GM10266 (cell line): Measurements from ENCODE around the gene DTHD1.
A peak's percentile ranks its signal among the peaks of the same experiment; 100 is the strongest.

Source experiments
- DNase-seq: peaks from one replicate; pipeline ENCODE4 v3.0.0; 2012; ENCODE audit errors: extremely low spot score
- TF ChIP-seq, protein P1 (sequence below): IDR thresholded peaks from 2 replicates; pipeline ENCODE4 v1.5.1; 2012; ENCODE audit warnings: mild to moderate bottlenecking, low read depth; ENCODE audit not compliant: control insufficient read depth, insufficient read depth; ENCODE audit errors: missing control alignments

Gene DTHD1

DNA sequence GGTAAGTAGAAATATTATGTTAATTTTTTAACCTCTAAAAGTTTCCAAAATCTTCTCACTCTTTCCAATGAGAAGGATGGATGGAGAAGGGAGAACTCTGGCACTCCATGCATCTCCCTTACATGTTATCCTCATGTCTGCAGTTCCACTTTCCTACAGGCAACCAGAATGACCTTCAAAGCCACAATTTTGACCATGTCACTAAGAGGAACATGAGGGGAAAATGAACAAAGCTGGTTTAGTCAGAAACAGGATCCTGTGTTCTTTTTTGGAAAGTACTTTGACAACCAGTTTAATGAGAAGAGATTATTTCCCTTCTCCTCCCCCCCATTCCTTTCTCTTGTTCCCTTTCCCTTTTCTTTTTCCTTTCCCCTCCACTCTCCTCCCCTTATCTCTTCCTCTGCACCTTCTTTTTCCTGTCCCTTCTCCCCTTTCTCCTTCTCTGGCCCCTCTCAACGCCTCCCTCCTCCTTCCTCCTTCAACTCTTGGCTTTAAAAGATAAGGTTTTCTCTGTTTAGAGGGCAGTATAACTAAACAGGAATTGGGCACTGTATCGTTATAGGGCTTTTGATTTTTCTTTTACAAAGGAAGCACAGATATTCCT is 42.5 kb downstream of the DTHD1 start:
- TF ChIP-seq, protein P1, sequence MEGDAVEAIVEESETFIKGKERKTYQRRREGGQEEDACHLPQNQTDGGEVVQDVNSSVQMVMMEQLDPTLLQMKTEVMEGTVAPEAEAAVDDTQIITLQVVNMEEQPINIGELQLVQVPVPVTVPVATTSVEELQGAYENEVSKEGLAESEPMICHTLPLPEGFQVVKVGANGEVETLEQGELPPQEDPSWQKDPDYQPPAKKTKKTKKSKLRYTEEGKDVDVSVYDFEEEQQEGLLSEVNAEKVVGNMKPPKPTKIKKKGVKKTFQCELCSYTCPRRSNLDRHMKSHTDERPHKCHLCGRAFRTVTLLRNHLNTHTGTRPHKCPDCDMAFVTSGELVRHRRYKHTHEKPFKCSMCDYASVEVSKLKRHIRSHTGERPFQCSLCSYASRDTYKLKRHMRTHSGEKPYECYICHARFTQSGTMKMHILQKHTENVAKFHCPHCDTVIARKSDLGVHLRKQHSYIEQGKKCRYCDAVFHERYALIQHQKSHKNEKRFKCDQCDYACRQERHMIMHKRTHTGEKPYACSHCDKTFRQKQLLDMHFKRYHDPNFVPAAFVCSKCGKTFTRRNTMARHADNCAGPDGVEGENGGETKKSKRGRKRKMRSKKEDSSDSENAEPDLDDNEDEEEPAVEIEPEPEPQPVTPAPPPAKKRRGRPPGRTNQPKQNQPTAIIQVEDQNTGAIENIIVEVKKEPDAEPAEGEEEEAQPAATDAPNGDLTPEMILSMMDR: no peak
- DNase-seq: no peak

DNA sequence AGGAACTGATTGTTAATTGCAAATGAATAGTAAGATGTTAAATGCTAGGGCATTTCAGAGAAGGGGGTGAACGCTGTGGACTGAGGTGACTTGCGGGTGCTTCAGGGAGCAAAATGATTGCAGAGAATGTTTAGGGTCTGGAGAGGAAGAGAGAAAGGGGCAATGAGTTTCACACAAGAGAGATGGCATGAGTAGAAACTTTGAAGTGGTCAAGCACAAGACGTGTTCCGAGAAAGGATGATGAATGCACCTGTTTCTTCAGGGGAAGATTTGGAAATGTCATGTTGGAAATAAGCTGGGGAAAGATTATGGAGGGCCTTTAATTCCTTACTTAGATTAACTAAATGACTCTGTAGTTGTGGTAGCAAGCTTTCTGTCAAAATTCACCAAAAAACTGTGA is 43.4 kb downstream of the DTHD1 start:
- no peak for DNase-seq
- TF ChIP-seq, protein P1: no peak

DNA sequence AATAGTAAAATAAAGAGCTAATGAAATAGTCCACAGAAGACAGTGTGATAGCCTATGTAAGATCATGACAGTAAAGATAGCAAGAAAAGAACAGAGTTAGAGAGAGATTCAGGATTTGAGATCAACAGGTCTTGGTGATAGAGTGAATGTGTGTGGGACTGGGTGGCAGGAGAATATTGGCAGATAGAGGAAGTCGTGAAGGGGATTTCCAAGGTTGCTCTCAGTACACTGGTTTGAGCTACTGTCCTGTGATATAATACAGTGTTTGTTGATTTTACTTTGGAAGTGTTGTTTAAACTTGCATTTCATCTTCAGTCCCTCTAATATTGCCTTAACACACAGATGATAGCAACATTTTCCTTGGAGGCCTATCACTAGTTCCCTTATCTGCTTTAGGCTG is 44.1 kb downstream of the DTHD1 start:
- TF ChIP-seq, protein P1: no peak
- peak; percentile 41 for DNase-seq

DNA sequence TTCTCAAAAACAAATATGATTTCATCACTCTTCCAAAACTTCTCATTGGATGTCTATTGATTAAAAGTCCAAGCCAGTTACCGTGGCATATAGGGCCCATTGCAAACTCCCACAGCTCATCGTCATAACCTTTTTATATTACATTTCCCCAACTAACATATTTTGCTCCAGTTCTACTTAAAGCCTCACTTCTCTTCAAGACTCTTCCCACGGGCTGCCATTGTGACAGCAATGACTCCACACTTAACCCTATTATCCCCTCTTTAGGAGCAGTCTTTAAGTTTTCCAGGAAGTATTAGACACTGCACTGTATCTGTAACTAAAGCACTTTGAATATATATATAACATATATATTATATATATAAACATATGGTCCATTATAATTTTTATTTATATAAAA is 44.5 kb downstream of the DTHD1 start:
- no peak for DNase-seq
- TF ChIP-seq, protein P1: no peak

DNA sequence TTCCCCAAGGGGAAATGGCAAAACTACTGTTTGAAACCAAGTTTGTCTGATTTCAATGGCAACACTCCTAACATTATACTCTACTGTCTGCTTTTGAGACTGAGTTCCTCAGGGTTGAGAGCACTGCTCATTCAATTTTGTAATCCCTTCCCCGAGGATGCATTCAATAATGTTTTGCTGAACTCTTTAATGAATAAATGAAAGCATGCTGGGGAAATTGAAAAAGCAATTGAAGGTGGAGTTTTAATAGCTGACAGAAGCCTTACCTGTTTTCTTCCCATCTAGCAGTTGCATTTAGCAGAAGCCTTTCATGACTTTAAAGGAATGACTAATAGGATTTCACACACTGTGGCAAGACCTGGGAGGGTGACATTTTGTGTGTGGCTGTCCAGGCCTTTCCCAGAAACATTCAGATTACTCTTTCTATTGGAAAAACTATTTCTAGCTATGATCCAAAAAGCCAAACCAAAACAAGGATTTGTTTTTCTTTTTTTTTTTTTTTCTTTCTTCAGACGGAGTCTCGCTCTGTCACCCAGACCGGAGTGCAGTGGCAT is 45.1 kb downstream of the DTHD1 start:
- DNase-seq: no peak
- TF ChIP-seq, protein P1: no peak

DNA sequence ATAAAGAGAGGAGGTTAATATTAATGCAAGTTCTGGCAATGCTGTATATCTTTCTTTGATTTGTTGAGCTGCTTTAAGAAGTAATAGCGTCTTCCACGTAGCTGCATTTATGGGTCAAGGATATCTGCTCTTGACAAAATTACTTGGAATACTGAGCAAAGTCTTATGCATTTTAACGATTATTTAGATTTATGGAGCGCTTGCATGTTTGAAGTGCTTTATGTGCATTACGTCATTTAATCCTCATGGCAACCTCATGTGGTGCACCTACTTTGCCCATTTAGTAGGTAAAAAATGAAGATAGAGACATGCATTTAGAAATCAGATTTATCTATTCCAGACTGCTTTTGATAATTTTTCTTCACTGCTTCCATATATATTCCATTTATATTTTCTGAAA is 46.0 kb downstream of the DTHD1 start:
- TF ChIP-seq, protein P1: no peak
- no peak for DNase-seq

DNA sequence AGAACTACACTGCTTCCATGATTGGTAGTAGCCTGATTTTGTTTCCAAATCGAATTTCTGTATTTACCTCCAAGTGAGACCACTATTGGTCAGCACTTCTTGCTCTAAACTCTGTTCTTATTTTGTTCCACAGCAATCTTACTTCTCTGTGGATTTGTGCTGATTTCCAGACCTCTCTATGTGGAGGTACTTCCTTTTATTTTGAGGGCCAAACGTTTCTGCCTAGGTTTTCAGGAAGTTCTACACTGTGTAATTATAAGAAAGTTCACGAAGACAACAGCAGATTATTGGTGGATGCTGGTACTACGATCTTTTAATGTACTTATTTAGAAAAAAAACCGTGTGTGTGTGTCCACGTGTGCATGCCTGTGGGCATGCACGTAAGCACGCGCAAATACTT is 46.7 kb downstream of the DTHD1 start:
- no peak for DNase-seq

More for the DNA sequence above, 46.7 kb downstream of the DTHD1 start:
- TF ChIP-seq, protein P1: no peak
